Lower leg skin (tissue), 4 donors: ENCODE results near the gene CCL2. TPM values are rescaled to one million over a fixed set of nuclear protein-coding genes. Genes with fewer than 3 reads are reported as not detected.

Experiments used
- DNase-seq, 2 donors: peaks; one replicate each; pipeline ENCODE4 v3.0.0-alpha.2; 2019; ENCODE audit warnings: low spot score in 2 of 2
- H3K4me3 ChIP-seq: fragments of 200-600 bp; sonication (generic); 2 replicates; pipeline ENCODE4 v1.5.1; 2017; ENCODE audit warnings: mild to moderate bottlenecking, low read depth; ENCODE audit not compliant: poor library complexity, severe bottlenecking
- CTCF ChIP-seq, 3 donors: fragments of 450-650 bp; IDR thresholded peaks; one replicate each; pipeline ENCODE4 v1.5.1; 2016; ENCODE audit warnings: antibody characterized with exemption in 3 of 3, mild to moderate bottlenecking in 3 of 3, moderate library complexity in 2 of 3
- POLR2A ChIP-seq, 2 donors: fragments of 450-650 bp; IDR thresholded peaks; one replicate each; pipeline ENCODE4 v1.6.1; 2016 to 2017; ENCODE audit warnings: antibody characterized with exemption in 2 of 2, mild to moderate bottlenecking in 1 of 2, moderate library complexity in 1 of 2
- WGBS, 2 donors: methylation state at CpG; one replicate each; pipeline ENCODE4 v1.1.5; 2018; 5-methylcytosine and 5-hydroxymethylcytosine counted together
- intact Hi-C: fragments of 100-400 bp; cut with DNase I; formaldehyde crosslinking; loops from one replicate; pipeline ENCODE4 v1.15.0; 2023; ENCODE audit warnings: low total_unique reads
- total RNA-seq, 4 donors: library from RNA; depleted of rRNA; stranded (reverse); fragments of >200 nt; gene quantifications; one replicate each; pipeline ENCODE4 v1.1.0, GENCODE V29; 2016

CCL2 gene
- 10 to 100 TPM in 2 of 4 donors, 1 to 10 TPM in 2; 1.8 to 13.1 (median 7.0) TPM for total RNA-seq

- TF ChIP-seq POLR2A (IDR thresholded peaks at IDR 0.05) (no peak), CTCF (IDR thresholded peaks at IDR 0.05) (no peak)
- DNase-seq = peak in 1 of 2 donors; percentile 83
- intact Hi-C loops = no loop called here
- no peak within 1 kb of the TSS for H3K4me3 ChIP-seq
- WGBS, 2 donors = 1 to 2% methylated on average over 11 of the region's 11 CpGs
Measured at GRCh38 chr17:34254651-34255380, at the start of gene CCL2. Gene CCL2 (plus strand): TSS chr17:34255285. CDS start chr17:34255350, 65 bp downstream.

GRCh38 chr17:34205401-34205800 lies 49.7 kb upstream of the CCL2 start:
- 94 to 96% methylated on average over 1 of the region's 1 CpG for WGBS, 2 donors
- DNase-seq = no peak
- TF ChIP-seq CTCF (IDR thresholded peaks at IDR 0.05) = no peak
- no peak for TF ChIP-seq POLR2A (IDR thresholded peaks at IDR 0.05)
- intact Hi-C loops = no loop called here
- H3K4me3 ChIP-seq = no peak overlapping the region

GRCh38 chr17:34206569-34206968 lies 48.5 kb upstream of the CCL2 start:
- H3K4me3 ChIP-seq = no peak overlapping the region
- DNase-seq = no peak
- WGBS, 2 donors = 40 to 50% methylated on average over 3 of the region's 3 CpGs
- TF ChIP-seq CTCF (IDR thresholded peaks at IDR 0.05) = no peak
- no peak for TF ChIP-seq POLR2A (IDR thresholded peaks at IDR 0.05)
- intact Hi-C loops = no loop called here

- H3K4me3 ChIP-seq = no peak overlapping the region
- 82 to 88% methylated on average over 2 of the region's 2 CpGs for WGBS, 2 donors
- TF ChIP-seq POLR2A (IDR thresholded peaks at IDR 0.05) = no peak
- no peak for TF ChIP-seq CTCF (IDR thresholded peaks at IDR 0.05)
- no peak for DNase-seq
- intact Hi-C loops = no loop called here
Measured at GRCh38 chr17:34207572-34207971, 47.5 kb upstream of the CCL2 start.

GRCh38 chr17:34218748-34219147 lies 36.3 kb upstream of the CCL2 start:
- no peak for DNase-seq
- no peak overlapping the region for H3K4me3 ChIP-seq
- intact Hi-C loops = no loop called here
- 2 to 86% methylated on average over 1 of the region's 1 CpG for WGBS, 2 donors
- TF ChIP-seq POLR2A (IDR thresholded peaks at IDR 0.05) = no peak

GRCh38 chr17:34219405-34219804 lies 35.7 kb upstream of the CCL2 start:
- no peak overlapping the region for H3K4me3 ChIP-seq
- intact Hi-C loops = no loop called here
- TF ChIP-seq POLR2A (IDR thresholded peaks at IDR 0.05) (no peak), CTCF (IDR thresholded peaks at IDR 0.05) (no peak)
- no peak for DNase-seq
- 81 to 84% methylated on average over 2 of the region's 2 CpGs for WGBS, 2 donors
